GM19395 (cell line): ENCODE data around the gene APOC1.
"Not testable (repeated sequence)": the region's sequence is repeated elsewhere in the genome, so short reads cannot be mapped to it uniquely, and the experiment has no call there.

Experiments
- ATAC-seq: cut with Tn5 transposase; IDR thresholded peaks from one replicate; pipeline ENCODE4 v1.9.1; 2021; ENCODE audit warnings: mild to moderate bottlenecking, moderate library complexity; ENCODE audit not compliant: unreplicated experiment

Gene APOC1

GRCh38 chr19:44888335-44888734 is 26.1 kb upstream of the APOC1 start:
- not testable (repeated sequence) for ATAC-seq

- ATAC-seq, result no peak
Observed at GRCh38 chr19:44889830-44890365, 24.5 kb upstream of the APOC1 start.

DNA sequence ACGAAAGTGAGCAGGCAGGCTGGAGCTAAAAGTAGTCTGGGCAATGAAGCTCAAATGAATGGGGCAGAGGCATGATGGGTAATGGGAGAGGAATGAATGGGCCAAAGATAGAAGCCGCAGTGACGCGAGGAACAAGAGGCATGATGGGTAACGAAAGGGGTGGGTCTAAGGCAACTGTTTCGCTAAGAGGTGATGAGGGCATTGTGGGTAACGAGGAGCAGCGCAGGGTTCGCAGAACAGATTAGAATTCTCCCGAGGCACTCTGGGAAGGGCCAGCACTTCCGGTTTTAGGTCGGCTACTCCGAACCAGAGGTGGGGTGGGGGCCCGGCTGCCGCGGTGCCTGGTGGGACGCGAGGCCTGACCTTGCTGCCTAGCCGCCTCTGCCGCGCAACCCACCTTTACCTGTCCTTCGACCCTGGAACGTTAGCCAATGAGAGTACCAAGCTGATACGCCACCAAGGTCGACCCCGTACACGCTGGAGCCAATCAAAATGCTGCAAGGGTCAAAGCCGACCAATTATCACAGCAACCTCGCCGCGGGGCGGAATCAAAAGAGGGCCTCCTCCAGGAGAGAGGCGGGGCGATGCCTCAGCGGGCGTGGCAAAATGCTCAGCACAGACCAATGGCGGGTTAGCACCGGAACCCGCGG is 23.9 kb upstream of the APOC1 start:
- ATAC-seq, result peak; percentile 83

GRCh38 chr19:44891016-44891882 is 23.2 kb upstream of the APOC1 start, which contains the start of gene TOMM40:
Gene TOMM40, plus strand, starts transcription at chr19:44891254. Its CDS starts 162 bp downstream, at chr19:44891416.
- peak; percentile 66 for ATAC-seq

GRCh38 chr19:44892932-44893331 is 21.5 kb upstream of the APOC1 start:
- no peak for ATAC-seq

DNA sequence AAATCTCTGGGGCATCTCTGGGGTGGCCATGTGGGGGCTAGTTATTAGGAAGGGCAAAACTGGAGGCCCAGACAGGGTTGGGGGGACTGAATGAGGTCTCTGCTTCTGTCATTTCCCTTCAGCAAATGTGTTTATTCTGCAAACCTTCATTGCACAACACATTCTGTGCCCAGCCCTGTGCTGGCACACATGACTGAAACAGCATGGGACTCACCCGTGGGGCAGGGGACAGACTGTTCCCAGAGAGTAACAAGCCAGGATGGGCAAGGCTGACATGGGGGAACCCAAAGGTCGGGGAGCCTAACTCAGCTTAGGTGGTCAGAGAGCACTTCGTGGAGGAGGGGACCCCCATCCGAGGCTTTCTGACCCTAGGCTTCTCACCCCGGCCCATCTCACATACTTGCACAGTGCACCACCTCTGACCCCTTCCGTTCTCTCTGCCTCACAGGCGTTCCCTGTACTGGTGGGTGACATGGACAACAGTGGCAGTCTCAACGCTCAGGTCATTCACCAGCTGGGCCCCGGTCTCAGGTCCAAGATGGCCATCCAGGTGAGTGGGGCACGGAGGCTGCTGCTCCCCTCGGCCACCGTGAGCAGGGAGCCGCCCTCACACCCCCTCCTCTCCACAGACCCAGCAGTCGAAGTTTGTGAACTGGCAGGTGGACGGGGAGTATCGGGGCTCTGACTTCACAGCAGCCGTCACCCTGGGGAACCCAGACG is 20.9 kb upstream of the APOC1 start:
- ATAC-seq, result no peak

DNA sequence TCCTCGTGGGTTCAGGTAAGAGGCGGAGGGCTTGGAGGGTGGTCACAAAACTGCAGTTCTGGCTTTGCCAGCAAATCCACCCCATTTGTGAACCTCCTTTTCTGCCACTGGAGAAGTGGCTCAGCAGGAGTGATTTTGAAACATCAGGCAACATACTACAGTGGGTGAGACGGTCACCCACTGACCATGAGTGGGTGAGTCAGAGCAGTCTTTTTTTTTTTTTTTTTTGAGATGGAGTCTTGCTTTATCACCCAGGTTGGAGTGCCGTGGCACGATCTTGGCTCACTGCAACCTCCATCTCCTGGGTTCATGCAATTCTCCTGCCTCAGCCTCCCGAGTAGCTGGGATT is 20.4 kb upstream of the APOC1 start:
- no peak for ATAC-seq

GRCh38 chr19:44894946-44895345 is 19.5 kb upstream of the APOC1 start:
- no peak for ATAC-seq

GRCh38 chr19:44897835-44898234 is 16.6 kb upstream of the APOC1 start:
- ATAC-seq, result no peak

- no peak for ATAC-seq
Observed at GRCh38 chr19:44900328-44901244, 13.8 kb upstream of the APOC1 start.

DNA sequence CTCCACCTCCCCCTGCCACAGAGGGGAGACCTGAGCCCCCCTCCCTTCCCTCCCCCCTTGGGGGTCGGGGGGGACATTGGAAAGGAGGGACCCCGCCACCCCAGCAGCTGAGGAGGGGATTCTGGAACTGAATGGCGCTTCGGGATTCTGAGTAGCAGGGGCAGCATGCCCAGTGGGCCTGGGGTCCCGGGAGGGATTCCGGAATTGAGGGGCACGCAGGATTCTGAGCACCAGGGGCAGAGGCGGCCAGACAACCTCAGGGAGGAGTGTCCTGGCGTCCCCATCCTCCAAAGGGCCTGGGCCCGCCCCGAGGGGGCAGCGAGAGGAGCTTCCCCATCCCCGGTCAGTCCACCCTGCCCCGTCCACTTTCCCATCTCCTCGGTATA is 11.2 kb upstream of the APOC1 start:
- ATAC-seq, result no peak

- ATAC-seq, result no peak
Observed at GRCh38 chr19:44903602-44904425, 10.6 kb upstream of the APOC1 start.

DNA sequence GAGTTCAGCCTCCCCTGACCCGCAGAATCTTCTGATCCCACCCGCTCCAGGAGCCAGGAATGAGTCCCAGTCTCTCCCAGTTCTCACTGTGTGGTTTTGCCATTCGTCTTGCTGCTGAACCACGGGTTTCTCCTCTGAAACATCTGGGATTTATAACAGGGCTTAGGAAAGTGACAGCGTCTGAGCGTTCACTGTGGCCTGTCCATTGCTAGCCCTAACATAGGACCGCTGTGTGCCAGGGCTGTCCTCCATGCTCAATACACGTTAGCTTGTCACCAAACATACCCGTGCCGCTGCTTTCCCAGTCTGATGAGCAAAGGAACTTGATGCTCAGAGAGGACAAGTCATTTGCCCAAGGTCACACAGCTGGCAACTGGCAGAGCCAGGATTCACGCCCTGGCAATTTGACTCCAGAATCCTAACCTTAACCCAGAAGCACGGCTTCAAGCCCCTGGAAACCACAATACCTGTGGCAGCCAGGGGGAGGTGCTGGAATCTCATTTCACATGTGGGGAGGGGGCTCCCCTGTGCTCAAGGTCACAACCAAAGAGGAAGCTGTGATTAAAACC is 9.9 kb upstream of the APOC1 start:
- ATAC-seq, result no peak

- ATAC-seq, result no peak
Observed at GRCh38 chr19:44905437-44906160, 8.8 kb upstream of the APOC1 start, which contains the start of gene APOE. Gene APOE, plus strand, starts transcription at chr19:44905796. Its CDS starts 829 bp downstream, at chr19:44906625.

- ATAC-seq, result no peak
Observed at GRCh38 chr19:44907613-44908012, 6.8 kb upstream of the APOC1 start.

DNA sequence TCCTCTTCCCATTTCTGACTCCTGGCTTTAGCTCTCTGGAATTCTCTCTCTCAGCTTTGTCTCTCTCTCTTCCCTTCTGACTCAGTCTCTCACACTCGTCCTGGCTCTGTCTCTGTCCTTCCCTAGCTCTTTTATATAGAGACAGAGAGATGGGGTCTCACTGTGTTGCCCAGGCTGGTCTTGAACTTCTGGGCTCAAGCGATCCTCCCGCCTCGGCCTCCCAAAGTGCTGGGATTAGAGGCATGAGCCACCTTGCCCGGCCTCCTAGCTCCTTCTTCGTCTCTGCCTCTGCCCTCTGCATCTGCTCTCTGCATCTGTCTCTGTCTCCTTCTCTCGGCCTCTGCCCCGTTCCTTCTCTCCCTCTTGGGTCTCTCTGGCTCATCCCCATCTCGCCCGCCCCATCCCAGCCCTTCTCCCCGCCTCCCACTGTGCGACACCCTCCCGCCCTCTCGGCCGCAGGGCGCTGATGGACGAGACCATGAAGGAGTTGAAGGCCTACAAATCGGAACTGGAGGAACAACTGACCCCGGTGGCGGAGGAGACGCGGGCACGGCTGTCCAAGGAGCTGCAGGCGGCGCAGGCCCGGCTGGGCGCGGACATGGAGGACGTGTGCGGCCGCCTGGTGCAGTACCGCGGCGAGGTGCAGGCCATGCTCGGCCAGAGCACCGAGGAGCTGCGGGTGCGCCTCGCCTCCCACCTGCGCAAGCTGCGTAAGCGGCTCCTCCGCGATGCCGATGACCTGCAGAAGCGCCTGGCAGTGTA is 6.2 kb upstream of the APOC1 start:
- ATAC-seq, result no peak

- no peak for ATAC-seq
Observed at GRCh38 chr19:44908836-44909261, 5.6 kb upstream of the APOC1 start.

GRCh38 chr19:44909775-44910174 is 4.6 kb upstream of the APOC1 start:
- ATAC-seq, result no peak
